Measurements from ENCODE around the gene LAMA2.

- no peak for TF ChIP-seq CTCF (IDR thresholded peaks at IDR 0.05; ENCODE audit: low read depth, low read length)
- TF ChIP-seq EZH2phosphoT487 (IDR thresholded peaks at IDR 0.05; ENCODE audit: low read depth): no peak
Observed at GRCh38 chr6:128932061-128932460, 49.1 kb downstream of the LAMA2 start.
